Measurements from ENCODE around the gene FAM114A1.

DNA sequence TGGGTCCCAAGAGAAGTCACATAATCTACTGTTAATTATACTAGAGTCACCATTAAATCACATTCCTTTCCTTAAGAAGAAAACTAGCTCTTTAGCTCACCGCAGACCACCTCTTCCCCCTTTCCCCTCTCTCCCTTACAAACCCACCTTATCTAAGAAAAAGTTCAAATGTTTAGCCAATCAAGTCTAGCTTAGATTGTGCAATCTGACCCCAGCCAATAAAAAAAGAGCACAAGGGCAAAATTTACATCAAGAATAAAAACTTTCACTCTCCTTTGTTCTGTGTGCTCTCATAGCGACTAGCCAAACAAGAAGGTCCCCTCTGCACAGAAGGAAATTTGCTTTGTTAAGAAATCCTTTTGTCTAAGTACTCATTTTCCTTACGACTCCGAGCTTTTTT, 88.4 kb downstream of the FAM114A1 start:
- no peak for TF ChIP-seq POLR2A (IDR thresholded peaks at IDR 0.05)
- TF ChIP-seq CTCF (IDR thresholded peaks at IDR 0.05): no peak

Data from ovary (tissue), 3 donors.